Tibial nerve (tissue), 4 donors: Measurements from ENCODE around the gene CENPX.

Experiments
- CTCF ChIP-seq, 5 experiments: fragments of 200-600 bp in 3 of 5; fragments of 450-650 bp in 2 of 5; sonication (generic) in 3 of 5; IDR thresholded peaks; one replicate each; pipeline ENCODE4 v1.5.1; 2016 to 2019; ENCODE audit warnings: antibody characterized with exemption in 5 of 5, mild to moderate bottlenecking in 3 of 5, moderate library complexity in 2 of 5
- EP300 ChIP-seq, 2 donors: sonication (generic); formaldehyde crosslinking; IDR thresholded peaks; one replicate each; pipeline ENCODE4 v1.6.1; 2017; ENCODE audit warnings: antibody characterized with exemption in 2 of 2, mild to moderate bottlenecking in 1 of 2

GRCh38 chr17:82037092-82037888, 14.6 kb upstream of the CENPX start, which contains the start of gene DCXR:
- peak; percentile 69 to 91 (median 84) for TF ChIP-seq CTCF (IDR thresholded peaks at IDR 0.05)
- TF ChIP-seq EP300 (IDR thresholded peaks at IDR 0.05): peak; percentile 73 to 100
